HG03565 (cell line): ENCODE measurements around the gene MTHFD2L.

Source experiments
- ATAC-seq: cut with Tn5 transposase; IDR thresholded peaks from one replicate; pipeline ENCODE4 v1.9.1; 2021; ENCODE audit warnings: mild to moderate bottlenecking, moderate library complexity; ENCODE audit not compliant: unreplicated experiment

The MTHFD2L gene

GRCh38 chr4:74235135-74235534 lies 77.2 kb downstream of the MTHFD2L start:
- ATAC-seq = peak; percentile 68

GRCh38 chr4:74237425-74237966 lies 79.6 kb downstream of the MTHFD2L start:
- no peak for ATAC-seq

GRCh38 chr4:74244049-74244448 lies 86.1 kb downstream of the MTHFD2L start:
- no peak for ATAC-seq

- ATAC-seq = no peak
Measured at GRCh38 chr4:74252933-74253332, 95.0 kb downstream of the MTHFD2L start.

- ATAC-seq = no peak
Measured at GRCh38 chr4:74254386-74254785, 96.5 kb downstream of the MTHFD2L start.

- ATAC-seq = no peak
Measured at GRCh38 chr4:74255096-74255495, 97.2 kb downstream of the MTHFD2L start.

GRCh38 chr4:74258963-74259362 lies 101.0 kb downstream of the MTHFD2L start:
- no peak for ATAC-seq

GRCh38 chr4:74260036-74260435 lies 102.1 kb downstream of the MTHFD2L start:
- no peak for ATAC-seq

- no peak for ATAC-seq
Measured at GRCh38 chr4:74262522-74262921, 104.6 kb downstream of the MTHFD2L start.

GRCh38 chr4:74263551-74263950 lies 105.6 kb downstream of the MTHFD2L start:
- ATAC-seq = no peak

GRCh38 chr4:74266081-74266480 lies 108.2 kb downstream of the MTHFD2L start:
- no peak for ATAC-seq

- ATAC-seq = no peak
Measured at GRCh38 chr4:74267998-74268606, 110.2 kb downstream of the MTHFD2L start.

GRCh38 chr4:74268643-74269042 lies 110.7 kb downstream of the MTHFD2L start:
- no peak for ATAC-seq

- no peak for ATAC-seq
Measured at GRCh38 chr4:74278490-74278889, 120.6 kb downstream of the MTHFD2L start.

- no peak for ATAC-seq
Measured at GRCh38 chr4:74279716-74280115, 121.8 kb downstream of the MTHFD2L start.

GRCh38 chr4:74282926-74283325 lies 125.0 kb downstream of the MTHFD2L start:
- ATAC-seq = no peak

- no peak for ATAC-seq
Measured at GRCh38 chr4:74283614-74284013, 125.7 kb downstream of the MTHFD2L start.

- no peak for ATAC-seq
Measured at GRCh38 chr4:74284053-74284452, 126.1 kb downstream of the MTHFD2L start.

- no peak for ATAC-seq
Measured at GRCh38 chr4:74287164-74287563, 129.2 kb downstream of the MTHFD2L start.

GRCh38 chr4:74287791-74288190 lies 129.9 kb downstream of the MTHFD2L start:
- no peak for ATAC-seq

GRCh38 chr4:74291471-74291870 lies 133.6 kb downstream of the MTHFD2L start:
- ATAC-seq = no peak

- ATAC-seq = no peak
Measured at GRCh38 chr4:74292111-74292870, 134.4 kb downstream of the MTHFD2L start.
